Activated CD8-positive, alpha-beta memory T cell treated with anti-CD3 and anti-CD28 coated beads, Interleukin-2, amount 10 ng/mL, durations not matched to agents 7 days and 5 days (primary cell): ENCODE measurements around the gene RAB40A. TPM values are rescaled to one million over a fixed set of nuclear protein-coding genes. Genes with fewer than 3 reads are reported as not detected.

Source experiments
- ATAC-seq: fragments of 150-1000 bp; cut with Tn5 transposase; one replicate; pipeline ENCODE4 v1.10.0; 2021; ENCODE audit warnings: moderate library complexity
- CTCF ChIA-PET: fragments of 350-600 bp; sonication (Branson Sonifier 250); formaldehyde crosslinking; loops from one replicate; lab custom pipeline; 2021; ENCODE audit warnings: antibody characterized with exemption; lab: Charles Lee
- DNase-seq: peaks from one replicate; pipeline ENCODE4 v3.0.0-alpha.2; 2020
- H3K27ac Mint-ChIP-seq: one replicate; pipeline ENCODE4 v1.8.0; 2021; ENCODE audit warnings: mild to moderate bottlenecking, mixed read lengths
- H3K27me3 Mint-ChIP-seq: one replicate; pipeline ENCODE4 v1.8.0; 2021; ENCODE audit warnings: mixed read lengths
- H3K36me3 Mint-ChIP-seq: one replicate; pipeline ENCODE4 v1.8.0; 2021; ENCODE audit warnings: mild to moderate bottlenecking, mixed read lengths
- H3K4me1 Mint-ChIP-seq: one replicate; pipeline ENCODE4 v1.8.0; 2021; ENCODE audit warnings: mixed read lengths
- H3K4me3 Mint-ChIP-seq: one replicate; pipeline ENCODE4 v1.8.0; 2021; ENCODE audit warnings: mild to moderate bottlenecking, moderate library complexity, mixed read lengths
- H3K9me3 Mint-ChIP-seq: one replicate; pipeline ENCODE4 v1.8.0; 2022; ENCODE audit warnings: low read depth, mixed read lengths
- total RNA-seq, 2 experiments: library from RNA; stranded (reverse); gene quantifications; one replicate each; pipeline ENCODE4 v1.2.3, GENCODE V29; 2021

The RAB40A gene, protein sequence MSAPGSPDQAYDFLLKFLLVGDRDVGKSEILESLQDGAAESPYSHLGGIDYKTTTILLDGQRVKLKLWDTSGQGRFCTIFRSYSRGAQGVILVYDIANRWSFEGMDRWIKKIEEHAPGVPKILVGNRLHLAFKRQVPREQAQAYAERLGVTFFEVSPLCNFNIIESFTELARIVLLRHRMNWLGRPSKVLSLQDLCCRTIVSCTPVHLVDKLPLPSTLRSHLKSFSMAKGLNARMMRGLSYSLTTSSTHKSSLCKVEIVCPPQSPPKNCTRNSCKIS
- total RNA-seq: under 1 TPM in 1 of 2 experiments, not detected in 1; 0.19 TPM

- CTCF ChIA-PET: no interaction called here
- no peaks in the 10 kb centered on the region for H3K27me3 Mint-ChIP-seq
- ATAC-seq: no peak
- H3K4me3 Mint-ChIP-seq: no peak within 1 kb of the TSS
- no peak within 1 kb of the TSS for H3K27ac Mint-ChIP-seq
- DNase-seq: no peak
- H3K36me3 Mint-ChIP-seq: no peaks in the 10 kb centered on the region
- H3K9me3 Mint-ChIP-seq: no peaks in the 10 kb centered on the region
- H3K4me1 Mint-ChIP-seq: no peaks in the 10 kb centered on the region
Measured at GRCh38 chrX:103519389-103519788, at the start of gene RAB40A. RAB40A (minus strand) TSS chrX:103519489; CDS start chrX:103500756, 18,733 bp downstream.

- Mint-ChIP-seq H3K4me3 (no peak overlapping the region), H3K36me3 (no peaks in the 10 kb centered on the region), H3K27ac (no peak overlapping the region), H3K27me3 (no peaks in the 10 kb centered on the region), H3K9me3 (no peaks in the 10 kb centered on the region), H3K4me1 (no peaks in the 10 kb centered on the region)
- CTCF ChIA-PET: no interaction called here
- DNase-seq (no peak), ATAC-seq (no peak)
Measured at GRCh38 chrX:103565752-103566151, 46.5 kb upstream of the RAB40A start.

DNA sequence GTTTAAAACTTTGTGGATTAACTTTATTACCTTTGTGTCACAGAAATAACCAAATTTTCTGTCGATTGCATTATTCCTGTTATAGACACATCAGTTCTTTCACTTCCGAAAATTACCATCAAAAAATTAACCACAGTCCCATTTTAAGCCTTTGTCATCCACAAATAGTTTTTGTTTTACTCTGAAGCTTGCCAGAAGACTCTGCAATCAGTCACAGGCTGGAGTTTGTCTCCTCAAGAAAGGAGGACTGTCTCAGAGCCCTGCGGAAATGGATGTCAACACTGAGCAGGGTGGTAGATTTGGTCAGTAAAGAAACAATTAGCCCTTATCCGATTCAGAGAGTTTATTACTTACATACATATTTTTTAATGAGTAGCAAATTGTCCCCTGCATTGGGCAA lies 45.9 kb upstream of the RAB40A start:
- CTCF ChIA-PET: no interaction called here
- H3K27me3 Mint-ChIP-seq: no peaks in the 10 kb centered on the region
- no peak overlapping the region for H3K27ac Mint-ChIP-seq
- no peaks in the 10 kb centered on the region for H3K36me3 Mint-ChIP-seq
- H3K4me1 Mint-ChIP-seq: no peaks in the 10 kb centered on the region
- DNase-seq (no peak), ATAC-seq (no peak)
- H3K9me3 Mint-ChIP-seq: no peaks in the 10 kb centered on the region
- H3K4me3 Mint-ChIP-seq: no peak overlapping the region

DNA sequence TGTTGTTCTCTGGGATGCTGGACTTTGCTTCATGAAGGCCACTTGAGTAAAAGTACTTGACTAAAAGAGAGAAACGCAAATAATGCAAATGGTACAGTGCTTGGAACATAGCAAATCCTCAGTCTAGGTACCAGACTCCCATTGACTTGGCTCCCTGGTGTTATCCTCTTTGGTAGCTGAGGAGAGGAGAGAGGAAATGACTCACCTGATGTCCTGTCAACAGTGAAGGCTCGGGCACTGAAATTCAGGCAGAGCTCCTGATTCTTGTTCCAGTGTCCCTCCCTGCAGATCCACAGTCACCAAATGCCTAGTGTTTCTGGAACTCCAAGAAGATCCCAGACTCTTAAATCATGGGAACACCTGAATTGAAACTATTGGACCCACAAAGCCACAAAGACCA lies 43.5 kb upstream of the RAB40A start:
- H3K36me3 Mint-ChIP-seq: no peaks in the 10 kb centered on the region
- DNase-seq (no peak), ATAC-seq (no peak)
- H3K9me3 Mint-ChIP-seq: no peaks in the 10 kb centered on the region
- CTCF ChIA-PET: no interaction called here
- peaks cover 3% of the 10 kb centered on the region for H3K27me3 Mint-ChIP-seq
- H3K27ac Mint-ChIP-seq: no peak overlapping the region
- no peak overlapping the region for H3K4me3 Mint-ChIP-seq
- no peaks in the 10 kb centered on the region for H3K4me1 Mint-ChIP-seq

GRCh38 chrX:103560256-103560655 lies 41.0 kb upstream of the RAB40A start:
- no peaks in the 10 kb centered on the region for H3K4me1 Mint-ChIP-seq
- CTCF ChIA-PET: no interaction called here
- no peaks in the 10 kb centered on the region for H3K36me3 Mint-ChIP-seq
- no peak for ATAC-seq
- DNase-seq: no peak
- H3K4me3 Mint-ChIP-seq: no peak overlapping the region
- no peaks in the 10 kb centered on the region for H3K9me3 Mint-ChIP-seq
- H3K27ac Mint-ChIP-seq: no peak overlapping the region
- H3K27me3 Mint-ChIP-seq: peaks cover 3% of the 10 kb centered on the region

DNA sequence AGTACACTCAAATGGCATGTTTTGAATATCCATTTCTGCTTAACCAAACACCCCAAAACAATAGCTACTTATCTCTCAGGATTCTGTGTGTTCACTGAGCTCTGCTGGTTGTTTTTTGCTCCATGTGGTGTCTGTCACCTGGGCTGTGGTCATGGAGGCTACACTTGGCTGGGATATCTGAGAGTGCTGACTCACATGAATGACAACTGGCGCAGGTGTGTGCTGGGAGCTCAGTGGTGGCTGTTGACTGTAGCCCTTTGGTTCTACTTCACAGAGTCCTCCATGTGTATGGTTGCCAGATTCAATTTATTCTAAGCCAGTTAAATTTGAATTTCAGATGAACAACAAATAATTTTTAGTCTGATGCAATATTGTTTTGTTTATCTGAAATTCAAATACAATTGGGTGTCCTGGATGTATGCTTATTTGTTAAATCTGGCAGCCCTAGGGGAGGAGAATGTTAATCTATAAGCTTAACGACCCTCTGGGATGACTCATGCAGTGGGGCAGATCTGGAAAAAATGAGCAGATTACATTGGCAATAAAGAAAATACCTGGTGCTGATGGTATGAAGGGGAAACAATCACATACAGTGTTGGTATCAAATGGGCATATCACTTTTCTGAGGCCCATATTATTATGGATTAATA lies 37.8 kb upstream of the RAB40A start:
- Mint-ChIP-seq H3K27me3 (peaks cover 3% of the 10 kb centered on the region), H3K9me3 (no peaks in the 10 kb centered on the region), H3K4me3 (no peak overlapping the region), H3K36me3 (no peaks in the 10 kb centered on the region), H3K4me1 (peaks cover 14% of the 10 kb centered on the region), H3K27ac (no peak overlapping the region)
- DNase-seq: no peak
- no peak for ATAC-seq
- CTCF ChIA-PET: interaction anchor here (0.9 kb wide), 1 partner anchor 24 kb away, joined by 3 read pairs; no protein-coding TSS in a partner anchor

- Mint-ChIP-seq H3K27me3 (peaks cover 3% of the 10 kb centered on the region), H3K4me3 (peak overlapping the region; percentile 83), H3K36me3 (no peaks in the 10 kb centered on the region), H3K4me1 (peaks cover 14% of the 10 kb centered on the region), H3K9me3 (no peaks in the 10 kb centered on the region), H3K27ac (peak overlapping the region; percentile 85)
- DNase-seq (peak; percentile 82), ATAC-seq (peak; percentile 89)
- CTCF ChIA-PET: no interaction called here
Measured at GRCh38 chrX:103554687-103555424, 35.6 kb upstream of the RAB40A start.

- Mint-ChIP-seq H3K4me1 (peaks cover 14% of the 10 kb centered on the region), H3K27ac (no peak overlapping the region), H3K36me3 (no peaks in the 10 kb centered on the region), H3K27me3 (peaks cover under 1% of the 10 kb centered on the region), H3K4me3 (no peak overlapping the region), H3K9me3 (no peaks in the 10 kb centered on the region)
- ATAC-seq: no peak
- CTCF ChIA-PET: no interaction called here
- no peak for DNase-seq
Measured at GRCh38 chrX:103552236-103552635, 32.9 kb upstream of the RAB40A start.

GRCh38 chrX:103550415-103551051 lies 31.2 kb upstream of the RAB40A start:
- Mint-ChIP-seq H3K4me3 (no peak overlapping the region), H3K27ac (no peak overlapping the region), H3K9me3 (no peaks in the 10 kb centered on the region), H3K36me3 (no peaks in the 10 kb centered on the region), H3K4me1 (peaks cover 14% of the 10 kb centered on the region), H3K27me3 (peaks cover 3% of the 10 kb centered on the region)
- CTCF ChIA-PET: no interaction called here
- ATAC-seq (no peak), DNase-seq (no peak)

- H3K27ac Mint-ChIP-seq: no peak overlapping the region
- H3K4me1 Mint-ChIP-seq: peaks cover 14% of the 10 kb centered on the region
- H3K9me3 Mint-ChIP-seq: no peaks in the 10 kb centered on the region
- no peaks in the 10 kb centered on the region for H3K36me3 Mint-ChIP-seq
- H3K4me3 Mint-ChIP-seq: no peak overlapping the region
- ATAC-seq (no peak), DNase-seq (no peak)
- CTCF ChIA-PET: no interaction called here
- H3K27me3 Mint-ChIP-seq: peaks cover 3% of the 10 kb centered on the region
Measured at GRCh38 chrX:103549916-103550315, 30.6 kb upstream of the RAB40A start.

DNA sequence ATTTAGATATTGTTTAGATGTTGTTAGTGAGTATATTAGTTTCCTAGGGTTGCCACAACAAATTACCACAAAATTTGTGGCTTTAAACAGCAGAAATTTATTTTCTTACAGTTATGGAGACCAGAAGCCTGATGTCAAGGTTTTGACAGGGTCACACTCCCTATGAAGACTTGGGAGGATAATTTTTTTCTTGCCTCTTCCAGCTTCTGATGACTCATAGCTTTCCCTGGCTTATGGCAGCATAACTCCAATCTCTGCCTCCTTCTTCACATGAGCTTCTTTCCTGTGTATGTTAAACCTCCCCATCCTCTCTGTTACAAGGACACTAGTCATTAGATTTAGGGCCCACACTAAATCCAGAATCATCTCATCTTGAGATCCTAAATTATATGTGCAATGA lies 20.9 kb upstream of the RAB40A start:
- CTCF ChIA-PET: no interaction called here
- H3K27me3 Mint-ChIP-seq: no peaks in the 10 kb centered on the region
- H3K36me3 Mint-ChIP-seq: no peaks in the 10 kb centered on the region
- H3K4me3 Mint-ChIP-seq: no peak overlapping the region
- H3K9me3 Mint-ChIP-seq: no peaks in the 10 kb centered on the region
- no peak for ATAC-seq
- no peak overlapping the region for H3K27ac Mint-ChIP-seq
- DNase-seq: no peak
- H3K4me1 Mint-ChIP-seq: no peaks in the 10 kb centered on the region

DNA sequence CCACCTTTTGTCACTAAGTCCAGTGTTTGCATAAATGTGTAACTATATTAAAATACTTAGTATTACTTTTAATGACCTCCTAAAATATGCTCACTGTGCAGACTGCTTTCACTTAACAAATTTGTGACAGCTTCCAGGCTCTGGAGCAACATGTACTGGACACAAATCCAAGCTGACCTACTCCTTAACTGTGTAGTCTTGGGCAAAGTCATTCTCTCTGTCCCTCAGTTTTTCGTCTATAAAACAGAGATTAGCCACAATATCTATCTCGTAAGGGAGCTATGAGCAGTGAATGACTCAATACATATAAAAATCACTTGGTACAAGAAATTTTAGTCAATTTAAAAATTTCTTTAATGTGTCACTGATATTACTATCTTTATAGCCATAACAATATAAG lies 20.4 kb upstream of the RAB40A start:
- H3K27me3 Mint-ChIP-seq: no peaks in the 10 kb centered on the region

GRCh38 chrX:103538728-103539127 lies 19.4 kb upstream of the RAB40A start:
- no peak overlapping the region for H3K4me3 Mint-ChIP-seq
- H3K9me3 Mint-ChIP-seq: no peaks in the 10 kb centered on the region
- H3K27me3 Mint-ChIP-seq: no peaks in the 10 kb centered on the region
- no peak overlapping the region for H3K27ac Mint-ChIP-seq
- H3K4me1 Mint-ChIP-seq: peaks cover 2% of the 10 kb centered on the region
- H3K36me3 Mint-ChIP-seq: no peaks in the 10 kb centered on the region
- ATAC-seq (no peak), DNase-seq (no peak)
- CTCF ChIA-PET: interaction anchor here (0.6 kb wide), 1 partner anchor 49 kb away, joined by 3 read pairs; no protein-coding TSS in a partner anchor

More for the DNA sequence above, 20.4 kb upstream of the RAB40A start:
- Mint-ChIP-seq H3K27ac (no peak overlapping the region), H3K9me3 (no peaks in the 10 kb centered on the region), H3K36me3 (no peaks in the 10 kb centered on the region), H3K4me3 (no peak overlapping the region), H3K4me1 (no peaks in the 10 kb centered on the region)
- DNase-seq (no peak), ATAC-seq (no peak)
- CTCF ChIA-PET: no interaction called here
